Caco-2 (cell line): Measurements from ENCODE around the gene MAPT. TPM values are rescaled to one million over a fixed set of nuclear protein-coding genes. Genes with fewer than 3 reads are reported as not detected.
"Not testable (repeated sequence)": the region's sequence is repeated elsewhere in the genome, so short reads cannot be mapped to it uniquely, and the experiment has no call there.

Experiments used
- BruUV-seq: library from RNA; stranded (reverse); fragments of 400-500 nt; replicated peaks from 2 replicates; lab custom pipeline; 2021; lab: Mats Ljungman, UMichigan
- CTCF ChIA-PET: fragments of 300-600 bp; sonication (Branson Sonifier 250); formaldehyde crosslinking; loops from one replicate; lab custom pipeline; 2022; ENCODE audit warnings: antibody characterized with exemption; lab: Charles Lee
- POLR2A ChIA-PET: fragments of 300-600 bp; sonication (Branson Sonifier 250); formaldehyde crosslinking; loops from one replicate; lab custom pipeline; 2022; ENCODE audit warnings: antibody characterized with exemption; lab: Charles Lee
- DNase-seq, 2 experiments: peaks; one replicate each; pipeline versions ENCODE4 v3.0.0 to v3.0.0-alpha.2; 2020 to 2022
- H3K27me3 ChIP-seq: replicated peaks from 2 replicates; pipeline ENCODE4 v1.6.0; 2011; ENCODE audit warnings: low read length; ENCODE audit not compliant: control insufficient read depth, insufficient read depth
- H3K36me3 ChIP-seq: 2 replicates; pipeline ENCODE4 v1.5.1; 2011; ENCODE audit warnings: low read length; ENCODE audit not compliant: control insufficient read depth, insufficient read depth
- H3K4me1 ChIP-seq: fragments of 250-450 bp; sonication (Bioruptor Pico); 2 replicates; pipeline ENCODE4 v1.5.1; 2020; ENCODE audit warnings: mild to moderate bottlenecking
- H3K4me3 ChIP-seq: 2 replicates; pipeline ENCODE4 v1.5.1; 2011; ENCODE audit warnings: low read depth, mild to moderate bottlenecking, control low read depth, low read length
- H3K9me3 ChIP-seq: fragments of 250-450 bp; sonication (Bioruptor Pico); 2 replicates; pipeline ENCODE4 v1.5.1; 2020; ENCODE audit warnings: mild to moderate bottlenecking, moderate library complexity
- H3K27ac Mint-ChIP-seq: one replicate; pipeline ENCODE4 v1.8.0; 2022; ENCODE audit warnings: mixed read lengths; ENCODE audit not compliant: unreplicated experiment
- H3K27me3 Mint-ChIP-seq: one replicate; pipeline ENCODE4 v1.8.0; 2022; ENCODE audit warnings: mixed read lengths; ENCODE audit not compliant: insufficient read depth, unreplicated experiment
- H3K36me3 Mint-ChIP-seq: one replicate; pipeline ENCODE4 v1.8.0; 2022; ENCODE audit warnings: mild to moderate bottlenecking, mixed read lengths; ENCODE audit not compliant: insufficient read depth, unreplicated experiment
- H3K4me1 Mint-ChIP-seq: one replicate; pipeline ENCODE4 v1.8.0; 2022; ENCODE audit warnings: low read depth, mixed read lengths; ENCODE audit not compliant: unreplicated experiment
- H3K4me3 Mint-ChIP-seq: one replicate; pipeline ENCODE4 v1.8.0; 2022; ENCODE audit warnings: mild to moderate bottlenecking, moderate library complexity, mixed read lengths; ENCODE audit not compliant: unreplicated experiment
- H3K9me3 Mint-ChIP-seq: one replicate; pipeline ENCODE4 v1.8.0; 2022; ENCODE audit warnings: mixed read lengths; ENCODE audit not compliant: unreplicated experiment
- CTCF ChIP-seq, 2 experiments: fragments of 200-600 bp in 1 of 2; IDR thresholded peaks; 1 replicate in 1 of 2; 2 replicates in 1 of 2; pipeline versions ENCODE4 v1.5.1 to v1.8.0; 2011 to 2022; ENCODE audit warnings: antibody characterized with exemption in 1 of 2, control low read depth in 1 of 2, inconsistent platforms in 1 of 2, low read depth in 1 of 2, low read length in 1 of 2, mild to moderate bottlenecking in 1 of 2, moderate library complexity in 1 of 2; ENCODE audit not compliant: insufficient read depth in 1 of 2, severe bottlenecking in 1 of 2, unreplicated experiment in 1 of 2
- intact Hi-C: fragments of 100-400 bp; cut with micrococcal nuclease; formaldehyde crosslinking; loops from one replicate; pipeline ENCODE4 v1.10.0; 2022; ENCODE audit not compliant: unreplicated experiment
- total RNA-seq: library from RNA; stranded (reverse); gene quantifications from 2 replicates; pipeline ENCODE4 v1.2.3, GENCODE V29; 2022

MAPT gene
- total RNA-seq, 1 experiment from 2014 or later, result 0.95 TPM

- H3K27ac Mint-ChIP-seq, result no peak overlapping the region
- H3K4me3 Mint-ChIP-seq, result no peak overlapping the region
- Histone ChIP-seq H3K4me3 (no peak overlapping the region), H3K4me1 (no peaks in the 10 kb centered on the region), H3K27me3 (no peaks in the 10 kb centered on the region), H3K9me3 (no peaks in the 10 kb centered on the region), H3K36me3 (peaks cover under 1% of the 10 kb centered on the region; the same call in 1 of the 2 replicates)
- BruUV-seq, result no TSS peak
- no peaks in the 10 kb centered on the region for H3K36me3 Mint-ChIP-seq
- intact Hi-C loops, result no loop called here
- H3K9me3 Mint-ChIP-seq, result no peaks in the 10 kb centered on the region
- ChIA-PET CTCF (no interaction called here), POLR2A (interaction anchor here (0.5 kb wide), 1 partner anchor 64 kb away, joined by 3 read pairs; no protein-coding TSS in a partner anchor)
- H3K4me1 Mint-ChIP-seq, result no peaks in the 10 kb centered on the region
- H3K27me3 Mint-ChIP-seq, result no peaks in the 10 kb centered on the region
- TF ChIP-seq CTCF (IDR thresholded peaks at IDR 0.05; ENCODE audit: insufficient read depth in 1 of 2, low read depth in 1 of 2, low read length in 1 of 2, severe bottlenecking in 1 of 2, unreplicated experiment in 1 of 2), result no peak
- no peak for DNase-seq
Measured at GRCh38 chr17:46013502-46014165, 119.3 kb downstream of the MAPT start.

- H3K27ac Mint-ChIP-seq, H3K4me3 ChIP-seq, H3K27me3 Mint-ChIP-seq, CTCF ChIA-PET, H3K4me3 Mint-ChIP-seq, H3K4me1 Mint-ChIP-seq, H3K9me3 ChIP-seq, DNase-seq, H3K4me1 ChIP-seq, BruUV-seq, intact Hi-C loops, H3K27me3 ChIP-seq, H3K9me3 Mint-ChIP-seq, H3K36me3 ChIP-seq: not testable (repeated sequence)
- POLR2A ChIA-PET, result interaction anchor here (0.6 kb wide), 2 partner anchors 168 to 266 kb away, joined by 4 to 6 read pairs; no protein-coding TSS in a partner anchor
- H3K36me3 Mint-ChIP-seq, result peaks cover 20% of the 10 kb centered on the region
Measured at GRCh38 chr17:46019408-46019925, 125.1 kb downstream of the MAPT start.

- no peak for DNase-seq
- no peak for TF ChIP-seq CTCF (IDR thresholded peaks at IDR 0.05; ENCODE audit: insufficient read depth in 1 of 2, low read depth in 1 of 2, low read length in 1 of 2, severe bottlenecking in 1 of 2, unreplicated experiment in 1 of 2)
- no peaks in the 10 kb centered on the region for H3K27me3 Mint-ChIP-seq
- Histone ChIP-seq H3K4me1 (no peaks in the 10 kb centered on the region), H3K27me3 (no peaks in the 10 kb centered on the region), H3K36me3 (peaks cover 1% of the 10 kb centered on the region), H3K4me3 (no peak overlapping the region), H3K9me3 (no peaks in the 10 kb centered on the region)
- no peaks in the 10 kb centered on the region for H3K9me3 Mint-ChIP-seq
- no peak overlapping the region for H3K27ac Mint-ChIP-seq
- CTCF ChIA-PET, result no interaction called here
- intact Hi-C loops, result no loop called here
- BruUV-seq, result no TSS peak
- no peak overlapping the region for H3K4me3 Mint-ChIP-seq
- POLR2A ChIA-PET, result no interaction called here
- no peaks in the 10 kb centered on the region for H3K4me1 Mint-ChIP-seq
- H3K36me3 Mint-ChIP-seq, result peaks cover 26% of the 10 kb centered on the region
Measured at GRCh38 chr17:46020023-46020761, 125.8 kb downstream of the MAPT start.
